ENCODE data around the gene KLHL12. TPM values are rescaled to one million over a fixed set of nuclear protein-coding genes. Genes with fewer than 3 reads are reported as not detected.

KLHL12 gene
- total and polyA plus RNA-seq, 2 of the 8 experiments (the other 6 are each of a cell fraction or from before 2014, with no cell fraction given), result 27.2 to 33.3 TPM

DNA sequence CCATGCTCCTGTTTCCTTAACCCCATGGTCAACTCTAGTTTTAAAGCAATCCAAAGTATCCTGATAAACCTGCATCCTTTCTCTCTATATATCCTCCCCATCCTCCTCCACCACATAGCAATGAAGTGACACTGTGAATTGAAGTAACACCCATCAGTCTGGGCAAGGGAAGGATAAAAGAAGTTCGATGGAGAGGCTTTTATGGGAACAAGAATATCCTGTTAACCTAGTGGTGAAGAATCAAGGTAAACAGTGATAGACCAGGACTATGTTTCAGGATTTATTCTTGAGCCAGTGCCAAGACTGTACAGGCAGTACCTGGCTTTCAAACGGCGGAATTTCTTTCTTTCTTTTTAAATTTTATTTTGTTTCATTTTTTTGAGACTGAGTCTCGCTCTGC is 55.7 kb downstream of the KLHL12 start:
- Histone ChIP-seq H3K4ac (replicated peaks; ENCODE audit: insufficient read length, low read depth, low read length) (no peak overlapping the region), H2AK5ac (ENCODE audit: low read depth, low read length) (no peak overlapping the region), H3K9ac (replicated peaks in 1 of 4; ENCODE audit: extremely low read depth in 1 of 4, low read depth in 3 of 4, low read length in 3 of 4) (no peak overlapping the region), H4K5ac (ENCODE audit: insufficient read length, low read depth, low read length) (no peak overlapping the region), H2BK15ac (ENCODE audit: low read length) (no peak overlapping the region), H3K4me2 (ENCODE audit: insufficient read depth in 1 of 2, low read depth in 2 of 2, low read length in 2 of 2) (no peak overlapping the region), H3K56ac (replicated peaks; ENCODE audit: insufficient read length, low read depth, low read length) (no peak overlapping the region), H3K79me2 (ENCODE audit: control insufficient read depth in 1 of 2, insufficient read depth in 2 of 2, low read length in 2 of 2) (no peaks in the 10 kb centered on the region), H3K23me2 (ENCODE audit: low read depth, low read length) (no peaks in the 10 kb centered on the region), H3K23ac (ENCODE audit: insufficient read length) (no peak overlapping the region), H4K20me1 (replicated peaks in 1 of 2; ENCODE audit: control insufficient read depth in 1 of 2, insufficient read depth in 2 of 2, low read length in 2 of 2) (peaks cover 0 to 4% of the 10 kb centered on the region in 2 experiments), H3K27ac (ENCODE audit: low read depth, low read length) (no peak overlapping the region), H3K36me3 (ENCODE audit: control insufficient read depth in 2 of 4, insufficient read depth in 4 of 4, low read length in 3 of 4) (peaks cover 0 to 6% (median 0%) of the 10 kb centered on the region in 4 experiments; a peak in 1 of 8 replicates), H3K14ac (ENCODE audit: insufficient read length) (no peak overlapping the region), H2BK5ac (ENCODE audit: low read depth, low read length) (no peak overlapping the region), H4K91ac (replicated peaks; ENCODE audit: insufficient read length, low read length) (no peak overlapping the region), H2AFZ (ENCODE audit: low read length) (no peak overlapping the region), H3K4me1 (replicated peaks in 1 of 4; ENCODE audit: control insufficient read depth in 3 of 4, insufficient read depth in 4 of 4, low read length in 3 of 4) (no peaks in the 10 kb centered on the region), H3K4me3 (ENCODE audit: extremely low read depth in 1 of 4, insufficient read depth in 2 of 4, low read depth in 3 of 4, low read length in 4 of 4) (no peak overlapping the region), H3K9me3 (ENCODE audit: insufficient read depth in 2 of 2, low read depth in 1 of 2, low read length in 1 of 2) (no peaks in the 10 kb centered on the region), H2BK20ac (ENCODE audit: low read length) (no peak overlapping the region), H2BK12ac (ENCODE audit: low read depth, low read length) (no peak overlapping the region), H3K79me1 (ENCODE audit: low read depth, low read length) (no peaks in the 10 kb centered on the region), H4K8ac (ENCODE audit: extremely low read depth, insufficient read depth, low read length) (no peak overlapping the region), H3K27me3 (replicated peaks in 1 of 4; ENCODE audit: control insufficient read depth in 3 of 4, extremely low read depth in 1 of 4, insufficient read depth in 3 of 4, low read length in 3 of 4) (no peaks in the 10 kb centered on the region), H3K18ac (ENCODE audit: extremely low read depth, low read length) (no peak overlapping the region), H2BK120ac (replicated peaks; ENCODE audit: low read depth, low read length) (no peak overlapping the region)
- 75% methylated on average over 4 of the region's 4 CpGs; no CpG with 5 or more reads in 1 of the 2 experiments for WGBS, 2 experiments (ENCODE audit: extremely low coverage in 1 of 2, insufficient coverage in 1 of 2, insufficient read length in 1 of 2, insufficient replicate concordance in 2 of 2, low coverage in 1 of 2, low lambda C conversion rate in 2 of 2, missing lambda C conversion rate in 1 of 2)
- DNase-seq (ENCODE audit: low read depth in 1 of 2, low spot score in 2 of 2) (no peak), FAIRE-seq (no peak)
- CTCF ChIA-PET (ENCODE audit: partially characterized antibody), result interaction anchor here (0.6 to 1.5 kb wide), 3 partner anchors 11 to 127 kb away, joined by 3 to 4 read pairs (median 3); no protein-coding TSS in a partner anchor
- POLR2A ChIA-PET (ENCODE audit: partially characterized antibody), result interaction anchor here (1.3 to 6.0 kb wide), 2 partner anchors 8 to 9 kb away, joined by 4 to 36 read pairs; no protein-coding TSS in a partner anchor
- no peak for TF ChIP-seq SIX5 (IDR thresholded peaks at IDR 0.05; ENCODE audit: low read depth, low read length)
- TF ChIP-seq PHF8 (conservative IDR thresholded peaks at IDR 0.05; ENCODE audit: low read depth, low read length), result no peak
- TF ChIP-seq ASH2L (IDR thresholded peaks at IDR 0.05; ENCODE audit: low read length), result no peak
- TF ChIP-seq TCF12 (IDR thresholded peaks at IDR 0.05; ENCODE audit: low read depth, low read length), result no peak
- no peak for TF ChIP-seq TBP (IDR thresholded peaks at IDR 0.05; ENCODE audit: low read depth, low read length)
- TF ChIP-seq RXRA (IDR thresholded peaks at IDR 0.05; ENCODE audit: insufficient read depth, low read depth, low read length), result no peak
- no peak for TF ChIP-seq CBX8 (IDR thresholded peaks at IDR 0.05; ENCODE audit: borderline replicate concordance, low read depth, low read length)
- no peak for TF ChIP-seq CHD1 (IDR thresholded peaks at IDR 0.05; ENCODE audit: low read depth, low read length)
- TF ChIP-seq JUN (IDR thresholded peaks at IDR 0.05; ENCODE audit: low read depth, low read length), result no peak
- TF ChIP-seq CHD2 (IDR thresholded peaks at IDR 0.05; ENCODE audit: low read length), result no peak
- no peak for TF ChIP-seq RFX5 (IDR thresholded peaks at IDR 0.05; ENCODE audit: borderline replicate concordance, low read depth, low read length)
- no peak for TF ChIP-seq FOSL1 (IDR thresholded peaks at IDR 0.05; ENCODE audit: insufficient read depth, low read depth, low read length)
- no peak for TF ChIP-seq BACH1 (IDR thresholded peaks at IDR 0.05; ENCODE audit: low read length)
- TF ChIP-seq SIRT6 (IDR thresholded peaks at IDR 0.05; ENCODE audit: low read length), result no peak
- TF ChIP-seq POLR2AphosphoS5 (IDR thresholded peaks at IDR 0.05; ENCODE audit: low read depth, low read length), result no peak
- TF ChIP-seq E2F6 (IDR thresholded peaks at IDR 0.05), result no peak
